HG03060 (cell line): ENCODE results near the gene NHSL2.

Experiments
- ATAC-seq: cut with Tn5 transposase; IDR thresholded peaks from one replicate; pipeline ENCODE4 v1.9.1; 2021; ENCODE audit warnings: low read depth, moderate number of reproducible peaks; ENCODE audit not compliant: unreplicated experiment

The NHSL2 gene

GRCh38 chrX:72125331-72126047 lies 214.8 kb downstream of the NHSL2 start:
- ATAC-seq = no peak

DNA sequence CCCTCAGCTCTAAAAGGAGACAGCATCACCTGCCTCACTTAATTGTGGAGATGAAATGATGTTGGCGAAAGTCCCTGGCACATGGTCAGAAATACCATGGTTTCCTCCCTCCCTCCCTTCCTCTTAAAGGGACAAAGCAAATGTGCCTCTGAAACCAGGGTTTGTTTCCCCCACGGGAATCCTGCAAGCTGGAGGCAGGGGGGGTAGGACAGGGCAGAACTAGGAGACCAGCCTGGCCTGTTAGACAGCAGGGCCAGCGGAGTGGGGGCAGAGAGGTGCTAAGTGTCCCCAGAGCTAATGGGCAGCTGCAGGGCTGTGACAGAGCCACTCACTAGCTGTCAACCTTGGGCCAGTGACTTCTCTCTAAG lies 215.4 kb downstream of the NHSL2 start:
- ATAC-seq = no peak

GRCh38 chrX:72126539-72127140 lies 216.0 kb downstream of the NHSL2 start:
- ATAC-seq = no peak

- ATAC-seq = no peak
Observed at GRCh38 chrX:72127332-72127731, 216.7 kb downstream of the NHSL2 start.

- ATAC-seq = no peak
Observed at GRCh38 chrX:72128183-72128834, 217.7 kb downstream of the NHSL2 start.

DNA sequence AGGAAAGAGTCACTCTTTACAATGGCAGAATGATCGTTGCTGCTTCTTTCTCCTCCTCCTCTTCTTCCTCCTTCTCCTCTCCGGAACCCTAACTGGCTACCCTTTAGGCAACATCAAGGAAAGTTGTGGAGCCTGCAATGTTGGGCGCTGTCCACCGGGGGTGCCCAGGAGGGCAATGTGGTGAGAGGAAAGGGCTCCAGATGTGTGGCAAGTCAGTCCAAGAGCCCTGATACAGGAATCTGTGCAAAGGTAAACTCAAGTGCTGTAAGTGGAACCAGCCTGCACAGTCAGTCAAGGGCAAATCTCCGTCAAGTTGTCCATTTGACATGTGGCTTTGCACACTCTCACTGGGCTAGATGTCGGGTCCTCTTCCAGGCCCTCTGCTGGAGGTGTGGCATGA lies 218.2 kb downstream of the NHSL2 start:
- ATAC-seq = no peak

- no peak for ATAC-seq
Observed at GRCh38 chrX:72129661-72130060, 219.0 kb downstream of the NHSL2 start.

DNA sequence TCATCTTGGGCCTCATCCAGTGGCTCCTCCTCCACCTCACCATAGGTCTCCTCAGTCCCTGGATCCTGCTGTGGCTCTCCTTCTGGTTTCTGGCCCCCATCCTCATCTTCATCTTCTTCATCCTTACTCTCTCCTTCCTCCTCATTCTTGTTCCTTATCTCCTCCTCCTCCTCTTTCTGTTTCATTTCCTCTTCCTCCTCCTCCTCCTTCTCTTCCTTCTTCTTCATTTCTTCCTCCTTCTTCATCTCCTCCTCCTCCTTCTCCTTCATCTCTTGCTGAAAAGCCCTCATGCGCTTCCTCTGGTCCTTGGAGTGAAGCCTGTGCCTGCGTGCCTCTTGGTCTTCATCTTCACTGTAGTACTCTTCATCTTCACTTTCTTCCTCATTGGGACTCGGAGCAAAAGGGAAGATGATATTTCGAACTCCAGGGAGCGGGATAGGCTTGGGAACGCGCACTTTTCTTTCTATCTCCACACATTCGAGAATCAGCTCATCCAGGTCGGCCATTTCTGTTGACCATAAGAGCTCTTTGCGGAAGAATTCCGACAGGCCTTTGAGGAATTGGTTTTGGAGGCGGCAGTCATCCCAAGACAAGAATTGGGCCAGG lies 219.6 kb downstream of the NHSL2 start:
- ATAC-seq = no peak

DNA sequence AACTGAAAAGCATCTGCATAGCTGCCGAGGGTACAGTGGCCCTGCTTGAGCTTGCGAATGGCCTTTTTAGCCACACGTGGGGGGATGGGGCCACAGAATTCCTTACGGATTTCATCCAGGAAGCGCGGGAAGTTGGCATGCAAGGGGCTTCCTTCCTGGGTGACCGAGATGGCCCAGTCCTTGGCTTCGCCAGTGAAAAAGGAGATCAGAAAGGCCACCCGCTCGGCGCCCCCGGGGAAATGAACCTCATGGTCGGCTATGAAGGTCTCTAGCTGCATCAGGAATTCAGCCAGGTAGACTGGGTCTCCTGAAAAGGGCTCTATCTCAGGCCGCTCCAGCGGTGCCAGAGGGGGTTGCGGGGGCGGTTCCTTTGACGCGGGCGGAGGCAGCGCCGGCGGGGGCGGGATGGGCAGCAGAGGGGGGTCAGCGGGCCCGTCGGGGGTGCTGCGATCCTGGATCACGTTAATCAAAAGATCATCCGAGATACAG lies 220.2 kb downstream of the NHSL2 start:
- ATAC-seq = no peak

- ATAC-seq = no peak
Observed at GRCh38 chrX:72131317-72132294, 221.0 kb downstream of the NHSL2 start, which contains the start of gene RTL5. RTL5 (minus strand) TSS chrX:72131915.

DNA sequence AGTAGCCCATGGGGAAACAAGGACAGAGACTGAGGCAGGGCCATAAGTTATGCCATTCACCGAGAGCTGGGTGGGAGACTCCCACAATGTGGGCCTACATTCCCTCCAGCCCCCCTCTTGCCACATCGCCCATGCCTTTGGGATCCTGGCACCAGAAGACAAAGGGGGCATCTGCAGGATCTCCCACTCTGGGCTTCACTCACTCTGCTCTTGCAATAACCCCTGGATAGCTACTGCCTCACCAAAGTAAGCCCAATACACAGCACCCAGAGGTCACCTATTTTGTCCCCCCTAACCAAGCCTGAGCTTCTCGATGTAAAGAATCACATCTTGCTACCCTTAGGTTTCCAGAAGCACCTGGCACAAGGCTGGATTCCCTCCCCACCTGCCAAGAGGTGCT lies 221.8 kb downstream of the NHSL2 start:
- no peak for ATAC-seq

DNA sequence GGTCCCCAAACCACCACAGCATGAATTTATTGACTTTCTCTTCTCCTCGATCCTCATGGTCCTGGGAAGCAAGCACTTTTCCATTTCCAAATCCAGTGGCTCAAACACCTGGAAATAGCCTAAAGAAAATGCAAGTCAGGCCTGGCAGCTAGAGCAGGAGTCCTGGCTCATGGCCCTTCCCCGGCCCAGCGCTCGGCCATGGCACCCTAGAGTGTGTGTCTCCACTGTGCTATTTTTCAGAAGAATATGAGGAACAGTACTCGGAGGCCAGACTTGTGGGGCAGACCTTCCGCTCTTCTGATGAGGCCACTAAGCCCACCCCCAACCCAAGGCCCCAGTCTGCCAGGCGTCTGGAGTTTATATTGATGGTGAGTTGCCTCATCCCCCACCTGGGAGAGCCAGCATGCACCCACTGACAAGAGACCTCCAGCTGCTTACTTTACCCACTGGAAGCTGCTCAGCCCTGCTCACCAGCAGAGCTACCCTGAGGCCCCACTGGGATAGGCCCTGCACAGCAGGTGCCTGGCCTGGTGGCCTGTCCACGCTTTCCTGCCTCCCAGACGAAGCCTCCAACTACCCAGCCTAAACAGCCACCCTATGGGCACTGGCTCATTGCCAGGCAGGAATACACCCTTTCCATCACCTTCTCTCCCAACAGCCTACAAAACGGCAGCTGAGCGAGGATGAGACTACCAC lies 223.4 kb downstream of the NHSL2 start:
- ATAC-seq = no peak

- no peak for ATAC-seq
Observed at GRCh38 chrX:72137846-72138495, 227.3 kb downstream of the NHSL2 start.

DNA sequence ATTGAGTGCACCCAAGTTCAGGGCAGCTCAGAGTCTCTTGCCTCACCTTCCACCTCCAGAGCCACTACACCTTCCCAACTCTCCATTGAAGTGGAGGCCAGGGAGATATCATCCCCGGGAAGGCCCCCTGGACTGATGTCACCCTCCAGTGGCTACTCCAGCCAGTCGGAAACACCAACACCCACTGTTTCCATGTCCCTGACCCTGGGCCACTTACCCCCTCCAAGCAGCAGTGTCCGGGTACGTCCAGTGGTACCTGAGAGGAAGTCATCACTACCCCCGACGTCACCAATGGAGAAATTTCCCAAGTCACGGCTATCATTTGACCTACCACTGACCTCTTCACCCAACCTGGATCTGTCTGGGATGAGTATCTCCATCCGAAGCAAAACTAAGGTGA lies 228.9 kb downstream of the NHSL2 start:
- ATAC-seq = no peak

- peak; percentile 66 for ATAC-seq
Observed at GRCh38 chrX:72141372-72142004, 230.8 kb downstream of the NHSL2 start.

DNA sequence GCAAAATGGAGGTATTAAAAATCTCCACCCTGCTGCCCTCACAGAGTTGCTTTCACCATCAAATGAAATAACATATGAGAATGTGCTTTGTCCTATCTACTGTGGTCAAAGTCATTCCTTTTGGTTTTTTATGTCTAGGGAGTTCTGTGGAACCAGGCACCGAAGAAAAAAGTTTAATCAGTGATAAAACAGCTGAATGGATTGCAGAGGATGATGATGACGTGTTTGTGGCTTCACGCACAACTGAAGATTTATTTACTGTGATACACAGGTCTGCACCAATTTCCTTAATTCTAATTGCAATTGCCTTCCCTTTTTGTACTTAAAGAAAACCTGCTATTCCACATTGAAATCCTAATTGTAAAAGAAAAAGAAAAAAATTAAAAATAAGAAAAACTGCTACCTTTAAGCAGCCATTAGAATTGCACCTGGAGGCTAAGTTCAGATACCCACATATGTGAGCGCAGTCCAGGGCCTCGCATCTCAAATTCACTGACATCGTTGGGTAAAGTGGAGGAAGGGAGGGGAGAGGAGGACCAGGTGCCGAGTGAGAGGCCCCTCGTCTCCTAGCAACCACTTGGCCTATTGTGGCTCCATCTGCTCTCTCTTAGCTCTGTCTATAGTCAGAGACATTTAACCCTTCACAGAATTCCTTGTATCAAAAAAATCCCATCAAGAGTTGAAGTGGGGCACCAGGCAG lies 231.6 kb downstream of the NHSL2 start:
- no peak for ATAC-seq

- no peak for ATAC-seq
Observed at GRCh38 chrX:72142794-72143608, 232.4 kb downstream of the NHSL2 start.
